Measurements from ENCODE around the gene ITPR2.

Gene ITPR2

GRCh38 chr12:26425587-26426260, 407.3 kb downstream of the ITPR2 start:
- H3K27ac Mint-ChIP-seq = no peak overlapping the region
- no peak for DNase-seq

GRCh38 chr12:26422839-26423398, 410.1 kb downstream of the ITPR2 start:
- H3K9me3 Mint-ChIP-seq = peaks cover 0 to 4% of the 10 kb centered on the region in 2 donors
- H3K4me3 Mint-ChIP-seq = no peak overlapping the region
- ATAC-seq (no peak), DNase-seq (no peak)
- no peaks in the 10 kb centered on the region for H3K27me3 Mint-ChIP-seq
- no peaks in the 10 kb centered on the region for H3K4me1 Mint-ChIP-seq
- H3K27ac Mint-ChIP-seq = no peak overlapping the region

More at GRCh38 chr12:26425587-26426260, 407.3 kb downstream of the ITPR2 start:
- Mint-ChIP-seq H3K4me3 (no peak overlapping the region), H3K4me1 (no peaks in the 10 kb centered on the region), H3K27me3 (no peaks in the 10 kb centered on the region), H3K9me3 (peaks cover 0 to 4% of the 10 kb centered on the region in 2 donors)
- ATAC-seq = no peak

- no peak overlapping the region for H3K4me3 Mint-ChIP-seq
- no peaks in the 10 kb centered on the region for H3K4me1 Mint-ChIP-seq
- ATAC-seq (no peak), DNase-seq (no peak)
- H3K27ac Mint-ChIP-seq = no peak overlapping the region
- H3K27me3 Mint-ChIP-seq = no peaks in the 10 kb centered on the region
- peaks cover 0 to 4% of the 10 kb centered on the region in 2 donors for H3K9me3 Mint-ChIP-seq
Observed at GRCh38 chr12:26416550-26416949, 416.4 kb downstream of the ITPR2 start.

- no peak for DNase-seq
- Mint-ChIP-seq H3K27me3 (no peaks in the 10 kb centered on the region), H3K27ac (no peak overlapping the region), H3K4me1 (no peaks in the 10 kb centered on the region), H3K9me3 (no peaks in the 10 kb centered on the region), H3K4me3 (no peak overlapping the region)
- no peak for ATAC-seq
Observed at GRCh38 chr12:26410689-26411088, 422.3 kb downstream of the ITPR2 start.

- H3K27ac Mint-ChIP-seq = no peak overlapping the region
- H3K9me3 Mint-ChIP-seq = no peaks in the 10 kb centered on the region
- H3K27me3 Mint-ChIP-seq = no peaks in the 10 kb centered on the region
- H3K4me1 Mint-ChIP-seq = no peaks in the 10 kb centered on the region
- ATAC-seq = no peak
- no peak overlapping the region for H3K4me3 Mint-ChIP-seq
- DNase-seq = no peak
Observed at GRCh38 chr12:26406813-26407212, 426.2 kb downstream of the ITPR2 start.

GRCh38 chr12:26406391-26406790, 426.6 kb downstream of the ITPR2 start:
- ATAC-seq = no peak
- DNase-seq = no peak
- no peaks in the 10 kb centered on the region for H3K9me3 Mint-ChIP-seq
- no peaks in the 10 kb centered on the region for H3K4me1 Mint-ChIP-seq
- H3K4me3 Mint-ChIP-seq = no peak overlapping the region
- H3K27me3 Mint-ChIP-seq = no peaks in the 10 kb centered on the region
- H3K27ac Mint-ChIP-seq = no peak overlapping the region

GRCh38 chr12:26403601-26404000, 429.4 kb downstream of the ITPR2 start:
- Mint-ChIP-seq H3K9me3 (no peaks in the 10 kb centered on the region), H3K4me3 (no peak overlapping the region), H3K4me1 (no peaks in the 10 kb centered on the region), H3K27me3 (no peaks in the 10 kb centered on the region), H3K27ac (no peak overlapping the region)
- no peak for DNase-seq
- ATAC-seq = no peak

GRCh38 chr12:26402648-26403047, 430.3 kb downstream of the ITPR2 start:
- Mint-ChIP-seq H3K9me3 (no peaks in the 10 kb centered on the region), H3K27me3 (no peaks in the 10 kb centered on the region), H3K4me3 (no peak overlapping the region), H3K4me1 (no peaks in the 10 kb centered on the region), H3K27ac (no peak overlapping the region)
- DNase-seq (no peak), ATAC-seq (no peak)

- H3K4me1 Mint-ChIP-seq = no peaks in the 10 kb centered on the region
- no peak for ATAC-seq
- H3K4me3 Mint-ChIP-seq = no peak overlapping the region
- H3K27ac Mint-ChIP-seq = no peak overlapping the region
- no peaks in the 10 kb centered on the region for H3K9me3 Mint-ChIP-seq
- DNase-seq = no peak
- H3K27me3 Mint-ChIP-seq = no peaks in the 10 kb centered on the region
Observed at GRCh38 chr12:26401874-26402273, 431.1 kb downstream of the ITPR2 start.

- no peak overlapping the region for H3K27ac Mint-ChIP-seq
- no peaks in the 10 kb centered on the region for H3K9me3 Mint-ChIP-seq
- ATAC-seq = no peak
- no peaks in the 10 kb centered on the region for H3K4me1 Mint-ChIP-seq
- no peak overlapping the region for H3K4me3 Mint-ChIP-seq
- no peaks in the 10 kb centered on the region for H3K27me3 Mint-ChIP-seq
- no peak for DNase-seq
Observed at GRCh38 chr12:26400627-26401026, 432.4 kb downstream of the ITPR2 start.

GRCh38 chr12:26399381-26399780, 433.6 kb downstream of the ITPR2 start:
- Mint-ChIP-seq H3K27ac (no peak overlapping the region), H3K4me1 (no peaks in the 10 kb centered on the region), H3K9me3 (no peaks in the 10 kb centered on the region), H3K27me3 (no peaks in the 10 kb centered on the region), H3K4me3 (no peak overlapping the region)
- DNase-seq (no peak), ATAC-seq (no peak)

- no peak for DNase-seq
- no peaks in the 10 kb centered on the region for H3K4me1 Mint-ChIP-seq
- no peak overlapping the region for H3K4me3 Mint-ChIP-seq
- H3K27me3 Mint-ChIP-seq = no peaks in the 10 kb centered on the region
- no peaks in the 10 kb centered on the region for H3K9me3 Mint-ChIP-seq
- H3K27ac Mint-ChIP-seq = no peak overlapping the region
- ATAC-seq = no peak
Observed at GRCh38 chr12:26396402-26396801, 436.6 kb downstream of the ITPR2 start.

GRCh38 chr12:26389343-26389742, 443.7 kb downstream of the ITPR2 start:
- H3K27me3 Mint-ChIP-seq = no peaks in the 10 kb centered on the region
- ATAC-seq = no peak
- DNase-seq = no peak
- no peaks in the 10 kb centered on the region for H3K4me1 Mint-ChIP-seq
- no peak overlapping the region for H3K27ac Mint-ChIP-seq
- H3K4me3 Mint-ChIP-seq = no peak overlapping the region
- peaks cover 6 to 8% of the 10 kb centered on the region in 2 donors for H3K9me3 Mint-ChIP-seq

GRCh38 chr12:26384536-26384935, 448.5 kb downstream of the ITPR2 start:
- H3K9me3 Mint-ChIP-seq = peaks cover 8% of the 10 kb centered on the region in 2 donors
- no peak for ATAC-seq
- peak overlapping the region in 1 of 2 donors; percentile 53 for H3K27ac Mint-ChIP-seq
- DNase-seq = no peak
- H3K4me1 Mint-ChIP-seq = no peaks in the 10 kb centered on the region
- H3K27me3 Mint-ChIP-seq = no peaks in the 10 kb centered on the region
- no peak overlapping the region for H3K4me3 Mint-ChIP-seq

GRCh38 chr12:26383041-26383440, 450.0 kb downstream of the ITPR2 start:
- Mint-ChIP-seq H3K4me1 (no peaks in the 10 kb centered on the region), H3K9me3 (peaks cover 8% of the 10 kb centered on the region in 2 donors), H3K4me3 (no peak overlapping the region), H3K27me3 (no peaks in the 10 kb centered on the region), H3K27ac (peak overlapping the region in 1 of 2 donors; percentile 1)
- DNase-seq (no peak), ATAC-seq (no peak)

- Mint-ChIP-seq H3K9me3 (peaks cover 8% of the 10 kb centered on the region in 2 donors), H3K27ac (no peak overlapping the region), H3K27me3 (no peaks in the 10 kb centered on the region), H3K4me3 (no peak overlapping the region), H3K4me1 (no peaks in the 10 kb centered on the region)
- no peak for ATAC-seq
- DNase-seq = no peak
Observed at GRCh38 chr12:26380897-26381296, 452.1 kb downstream of the ITPR2 start.

Measured in stimulated activated naive CD8-positive, alpha-beta T cell treated with anti-CD3 and anti-CD28 coated beads, Interleukin-15, amount 100 ng/mL, for 72 hours (primary cell).